Vagina (tissue), 2 donors: Measurements from ENCODE around the gene GLG1. TPM values are rescaled to one million over a fixed set of nuclear protein-coding genes. Genes with fewer than 3 reads are reported as not detected.

Experiments
- DNase-seq, 2 donors: peaks; one replicate each; pipeline ENCODE4 v3.0.0-alpha.2; 2017; ENCODE audit errors: extremely low spot score in 2 of 2
- H3K27ac ChIP-seq: fragments of 200-600 bp; sonication (generic); one replicate; pipeline ENCODE4 v1.5.1; 2019
- H3K27me3 ChIP-seq: fragments of 200-600 bp; sonication (generic); one replicate; pipeline ENCODE4 v1.5.1; 2019
- H3K36me3 ChIP-seq, 2 donors: fragments of 200-600 bp; sonication (generic); one replicate each; pipeline ENCODE4 v1.5.1; 2017 to 2019
- H3K4me1 ChIP-seq: fragments of 200-600 bp; sonication (generic); one replicate; pipeline ENCODE4 v1.5.1; 2019
- H3K4me3 ChIP-seq, 2 donors: fragments of 200-600 bp; sonication (generic); 1 replicate in 1 of 2; 2 replicates in 1 of 2; pipeline ENCODE4 v1.5.1; 2016 to 2019
- H3K9me3 ChIP-seq: fragments of 200-600 bp; sonication (generic); one replicate; pipeline ENCODE4 v1.5.1; 2019
- CTCF ChIP-seq, 3 experiments: fragments of 450-650 bp in 2 of 3; fragments of 200-600 bp in 1 of 3; sonication (generic) in 1 of 3; IDR thresholded peaks; one replicate each; pipeline ENCODE4 v1.5.1; 2017 to 2019; ENCODE audit warnings: antibody characterized with exemption in 3 of 3, mild to moderate bottlenecking in 2 of 3, moderate library complexity in 2 of 3
- POLR2A ChIP-seq, 2 donors: fragments of 450-650 bp; IDR thresholded peaks; one replicate each; pipeline ENCODE4 v1.6.1; 2017; ENCODE audit warnings: antibody characterized with exemption in 2 of 2, mild to moderate bottlenecking in 2 of 2, moderate library complexity in 2 of 2
- POLR2AphosphoS5 ChIP-seq, 2 donors: sonication (generic); formaldehyde crosslinking; IDR thresholded peaks; one replicate each; pipeline ENCODE4 v1.9.0; 2017; ENCODE audit warnings: antibody characterized with exemption in 2 of 2, mild to moderate bottlenecking in 2 of 2, low read depth in 1 of 2; ENCODE audit not compliant: insufficient read depth in 1 of 2
- intact Hi-C: fragments of 100-400 bp; cut with DNase I; formaldehyde crosslinking; loops from one replicate; pipeline ENCODE4 v1.15.1; 2023
- total RNA-seq: library from RNA; depleted of rRNA; stranded (reverse); fragments of >200 nt; gene quantifications from one replicate; pipeline ENCODE4 v1.2.3, GENCODE V29; 2016

Gene GLG1
- total RNA-seq, 1 donor from 2014 or later: 76.9 TPM

- no peak overlapping the region for H3K4me3 ChIP-seq
- H3K27me3 ChIP-seq: no peaks in the 10 kb centered on the region
- no peak overlapping the region for H3K27ac ChIP-seq
- H3K36me3 ChIP-seq: peaks cover 0 to 71% of the 10 kb centered on the region in 2 donors
- H3K4me1 ChIP-seq: no peaks in the 10 kb centered on the region
- no peak for DNase-seq
- TF ChIP-seq CTCF (IDR thresholded peaks at IDR 0.05): no peak
- no peak for TF ChIP-seq POLR2AphosphoS5 (IDR thresholded peaks at IDR 0.05; ENCODE audit: insufficient read depth in 1 of 2, low read depth in 1 of 2)
- TF ChIP-seq POLR2A (IDR thresholded peaks at IDR 0.05): no peak
- intact Hi-C loops: no loop called here
- no peaks in the 10 kb centered on the region for H3K9me3 ChIP-seq
Measured at GRCh38 chr16:74625500-74626350, 18.8 kb upstream of the GLG1 start.

GRCh38 chr16:74623839-74624235, 16.9 kb upstream of the GLG1 start:
- intact Hi-C loops: no loop called here
- TF ChIP-seq CTCF (IDR thresholded peaks at IDR 0.05) (no peak), POLR2A (IDR thresholded peaks at IDR 0.05) (no peak), POLR2AphosphoS5 (IDR thresholded peaks at IDR 0.05; ENCODE audit: insufficient read depth in 1 of 2, low read depth in 1 of 2) (no peak)
- Histone ChIP-seq H3K4me3 (no peak overlapping the region), H3K9me3 (no peaks in the 10 kb centered on the region), H3K36me3 (peaks cover 0 to 52% of the 10 kb centered on the region in 2 donors), H3K27me3 (no peaks in the 10 kb centered on the region), H3K4me1 (no peaks in the 10 kb centered on the region), H3K27ac (no peak overlapping the region)
- DNase-seq: no peak

- Histone ChIP-seq H3K4me1 (no peaks in the 10 kb centered on the region), H3K27ac (no peak overlapping the region), H3K4me3 (no peak overlapping the region), H3K27me3 (no peaks in the 10 kb centered on the region), H3K9me3 (no peaks in the 10 kb centered on the region), H3K36me3 (peaks cover 0 to 47% of the 10 kb centered on the region in 2 donors)
- DNase-seq: no peak
- intact Hi-C loops: no loop called here
- TF ChIP-seq CTCF (IDR thresholded peaks at IDR 0.05) (peak; percentile 31 to 60 (median 36)), POLR2AphosphoS5 (IDR thresholded peaks at IDR 0.05; ENCODE audit: insufficient read depth in 1 of 2, low read depth in 1 of 2) (no peak)
Measured at GRCh38 chr16:74623214-74623838, 16.4 kb upstream of the GLG1 start.

- Histone ChIP-seq H3K4me3 (no peak overlapping the region), H3K27me3 (no peaks in the 10 kb centered on the region), H3K4me1 (no peaks in the 10 kb centered on the region), H3K36me3 (peaks cover 0 to 41% of the 10 kb centered on the region in 2 donors), H3K9me3 (no peaks in the 10 kb centered on the region), H3K27ac (no peak overlapping the region)
- intact Hi-C loops: no loop called here
- no peak for DNase-seq
- TF ChIP-seq POLR2A (IDR thresholded peaks at IDR 0.05) (no peak), POLR2AphosphoS5 (IDR thresholded peaks at IDR 0.05; ENCODE audit: insufficient read depth in 1 of 2, low read depth in 1 of 2) (no peak), CTCF (IDR thresholded peaks at IDR 0.05) (no peak)
Measured at GRCh38 chr16:74622005-74622404, 15.1 kb upstream of the GLG1 start.
